Liver (tissue), 3 donors: ENCODE data around the gene GPRIN3.

ENCODE experiments used
- ATF3 ChIP-seq: IDR thresholded peaks from 2 replicates; pipeline ENCODE4 v1.6.1; 2016; ENCODE audit warnings: antibody characterized with exemption
- JUND ChIP-seq, 2 donors: IDR thresholded peaks; 2 replicates each; pipeline ENCODE4 v1.6.1; 2016; ENCODE audit warnings: antibody characterized with exemption in 2 of 2
- MAX ChIP-seq: IDR thresholded peaks from 2 replicates; pipeline ENCODE4 v1.6.1; 2016; ENCODE audit warnings: antibody characterized with exemption
- RAD21 ChIP-seq, 2 donors: IDR thresholded peaks; 2 replicates each; pipeline ENCODE4 v1.6.1; 2016; ENCODE audit warnings: antibody characterized with exemption in 2 of 2, mild to moderate bottlenecking in 2 of 2
- TAF1 ChIP-seq: conservative IDR thresholded peaks from 2 replicates; pipeline ENCODE4 v1.6.1; 2016; ENCODE audit warnings: antibody characterized with exemption, mild to moderate bottlenecking
- ZBTB33 ChIP-seq: IDR thresholded peaks from 2 replicates; pipeline ENCODE4 v1.6.1; 2016; ENCODE audit warnings: antibody characterized with exemption
- TF ChIP-seq, protein P1 (sequence below): fragments of 150-350 bp; IDR thresholded peaks from 2 replicates; pipeline ENCODE4 v1.5.1; 2017; ENCODE audit warnings: improper control_type of control experiment, low read depth, low read length; ENCODE audit not compliant: missing input control
- donor health status: healthy.
- donor health status: healthy.

DNA sequence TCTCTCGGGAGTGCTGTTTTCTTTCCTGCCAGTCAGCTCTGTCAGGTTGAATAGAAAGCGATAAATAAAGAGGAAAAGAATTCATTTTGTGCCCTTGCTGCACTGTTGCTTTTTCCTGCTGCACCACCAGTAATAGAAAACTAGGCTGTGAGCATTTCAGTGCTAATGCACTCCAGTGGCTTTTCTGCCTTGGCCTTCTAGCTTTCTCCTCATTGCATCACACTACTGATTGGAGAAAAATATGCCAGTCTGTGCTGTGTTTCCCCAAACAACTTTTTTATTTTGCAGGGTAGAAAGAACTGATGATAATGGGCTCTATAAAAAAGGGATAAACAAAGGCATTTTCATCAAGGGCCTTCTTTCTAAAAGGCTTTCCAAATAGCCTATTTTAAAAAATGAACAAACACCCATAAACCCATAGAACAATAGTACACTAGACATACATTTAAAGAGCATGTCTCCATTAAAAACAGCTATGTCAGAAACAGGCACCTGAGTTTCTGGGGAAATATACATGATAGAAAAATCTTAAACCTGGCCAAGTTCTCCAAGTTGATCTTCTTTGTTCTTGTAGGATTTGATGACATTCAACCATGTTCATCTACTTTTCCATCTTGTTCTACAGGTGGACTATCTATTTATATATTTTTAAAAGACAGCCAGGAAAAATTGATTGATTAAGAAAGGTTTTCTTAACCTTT is 86.3 kb downstream of the GPRIN3 start:
- TF ChIP-seq, protein P1, sequence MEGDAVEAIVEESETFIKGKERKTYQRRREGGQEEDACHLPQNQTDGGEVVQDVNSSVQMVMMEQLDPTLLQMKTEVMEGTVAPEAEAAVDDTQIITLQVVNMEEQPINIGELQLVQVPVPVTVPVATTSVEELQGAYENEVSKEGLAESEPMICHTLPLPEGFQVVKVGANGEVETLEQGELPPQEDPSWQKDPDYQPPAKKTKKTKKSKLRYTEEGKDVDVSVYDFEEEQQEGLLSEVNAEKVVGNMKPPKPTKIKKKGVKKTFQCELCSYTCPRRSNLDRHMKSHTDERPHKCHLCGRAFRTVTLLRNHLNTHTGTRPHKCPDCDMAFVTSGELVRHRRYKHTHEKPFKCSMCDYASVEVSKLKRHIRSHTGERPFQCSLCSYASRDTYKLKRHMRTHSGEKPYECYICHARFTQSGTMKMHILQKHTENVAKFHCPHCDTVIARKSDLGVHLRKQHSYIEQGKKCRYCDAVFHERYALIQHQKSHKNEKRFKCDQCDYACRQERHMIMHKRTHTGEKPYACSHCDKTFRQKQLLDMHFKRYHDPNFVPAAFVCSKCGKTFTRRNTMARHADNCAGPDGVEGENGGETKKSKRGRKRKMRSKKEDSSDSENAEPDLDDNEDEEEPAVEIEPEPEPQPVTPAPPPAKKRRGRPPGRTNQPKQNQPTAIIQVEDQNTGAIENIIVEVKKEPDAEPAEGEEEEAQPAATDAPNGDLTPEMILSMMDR, result no peak
- no peak for TF ChIP-seq JUND (IDR thresholded peaks at IDR 0.05)
- no peak for TF ChIP-seq ZBTB33
- no peak for TF ChIP-seq RAD21 (IDR thresholded peaks at IDR 0.05)
- no peak for TF ChIP-seq TAF1
- no peak for TF ChIP-seq MAX
- no peak for TF ChIP-seq ATF3
